ENCODE data around the gene DOK7.
A peak's percentile ranks its signal among the peaks of the same experiment; 100 is the strongest.

DNA sequence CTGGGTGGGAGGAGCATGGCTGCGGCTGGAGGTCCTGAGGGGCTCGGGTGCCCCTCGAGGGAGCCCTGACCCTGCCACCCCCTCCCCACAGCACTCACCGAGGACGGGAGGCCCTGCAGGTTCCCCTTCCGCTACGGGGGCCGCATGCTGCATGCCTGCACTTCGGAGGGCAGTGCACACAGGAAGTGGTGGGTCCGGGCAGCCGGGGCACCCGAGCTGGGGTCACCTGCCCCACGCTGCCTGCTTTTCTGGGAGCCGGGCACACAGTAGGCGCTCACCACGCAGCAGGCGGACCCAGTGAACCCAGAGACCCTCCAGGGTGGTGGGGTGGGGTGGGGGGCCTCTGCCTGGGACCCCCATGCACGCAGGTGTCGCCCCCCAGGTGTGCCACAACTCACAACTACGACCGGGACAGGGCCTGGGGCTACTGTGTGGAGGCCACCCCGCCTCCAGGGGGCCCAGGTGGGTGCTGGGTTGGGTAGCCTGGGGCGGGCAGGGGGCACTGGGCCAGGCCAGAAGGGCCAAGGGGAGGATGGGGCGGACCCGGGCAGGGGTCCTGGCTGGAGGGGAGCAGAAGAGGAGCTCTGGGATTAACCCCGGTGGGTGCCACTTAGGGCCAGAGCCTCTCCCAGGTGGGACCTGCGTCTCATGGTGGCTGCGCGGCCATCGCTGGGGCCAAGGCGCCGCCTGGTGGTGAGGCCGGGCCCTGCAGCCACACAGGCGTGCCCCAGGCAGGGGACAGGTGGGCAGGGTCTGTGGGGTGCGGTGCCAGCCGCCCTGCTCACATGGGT lies 20.0 kb upstream of the DOK7 start:
- TF ChIP-seq, protein P1, sequence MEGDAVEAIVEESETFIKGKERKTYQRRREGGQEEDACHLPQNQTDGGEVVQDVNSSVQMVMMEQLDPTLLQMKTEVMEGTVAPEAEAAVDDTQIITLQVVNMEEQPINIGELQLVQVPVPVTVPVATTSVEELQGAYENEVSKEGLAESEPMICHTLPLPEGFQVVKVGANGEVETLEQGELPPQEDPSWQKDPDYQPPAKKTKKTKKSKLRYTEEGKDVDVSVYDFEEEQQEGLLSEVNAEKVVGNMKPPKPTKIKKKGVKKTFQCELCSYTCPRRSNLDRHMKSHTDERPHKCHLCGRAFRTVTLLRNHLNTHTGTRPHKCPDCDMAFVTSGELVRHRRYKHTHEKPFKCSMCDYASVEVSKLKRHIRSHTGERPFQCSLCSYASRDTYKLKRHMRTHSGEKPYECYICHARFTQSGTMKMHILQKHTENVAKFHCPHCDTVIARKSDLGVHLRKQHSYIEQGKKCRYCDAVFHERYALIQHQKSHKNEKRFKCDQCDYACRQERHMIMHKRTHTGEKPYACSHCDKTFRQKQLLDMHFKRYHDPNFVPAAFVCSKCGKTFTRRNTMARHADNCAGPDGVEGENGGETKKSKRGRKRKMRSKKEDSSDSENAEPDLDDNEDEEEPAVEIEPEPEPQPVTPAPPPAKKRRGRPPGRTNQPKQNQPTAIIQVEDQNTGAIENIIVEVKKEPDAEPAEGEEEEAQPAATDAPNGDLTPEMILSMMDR (IDR thresholded peaks at IDR 0.05 in 4 of 5, conservative IDR thresholded peaks at IDR 0.05 in 1 of 5) = peak; percentile 97 to 99 (median 98)
- no peak for TF ChIP-seq POLR2A (IDR thresholded peaks at IDR 0.05)
